ENCODE measurements around the gene C1orf159. TPM values are rescaled to one million over a fixed set of nuclear protein-coding genes. Genes with fewer than 3 reads are reported as not detected.

Gene C1orf159
- total RNA-seq, 4 donors from 2014 or later = 14.0 to 32.0 (median 22.7) TPM

DNA sequence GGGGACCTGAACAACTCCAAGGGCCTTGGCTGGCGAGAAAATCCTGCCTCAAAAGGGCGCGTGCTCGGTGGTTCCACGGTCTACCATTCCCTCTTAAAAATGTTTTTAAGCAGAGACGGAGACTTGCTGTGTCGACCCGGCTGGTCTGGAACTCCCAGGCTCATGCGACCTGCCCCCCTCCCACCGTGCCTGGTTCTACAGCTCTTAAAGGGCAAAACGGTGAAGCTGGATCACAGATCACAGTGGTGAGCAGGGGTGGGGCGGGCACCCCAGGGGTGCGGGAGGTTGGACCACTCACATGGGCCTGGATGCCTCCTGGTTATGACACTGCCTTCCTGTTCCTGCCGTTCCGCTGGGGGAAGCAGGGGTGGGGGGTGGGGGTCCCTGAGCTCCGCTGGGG, 4.2 kb upstream of the C1orf159 start:
- Histone ChIP-seq H3K4me1 (peaks cover 0 to 45% (median 13%) of the 10 kb centered on the region in 4 donors), H3K36me3 (no peaks in the 10 kb centered on the region), H3K27ac (no peak overlapping the region), H3K27me3 (no peaks in the 10 kb centered on the region), H3K4me3 (no peak overlapping the region), H3K9me3 (no peaks in the 10 kb centered on the region)
- DNase-seq = peak in 1 of 3 donors; percentile 44
- TF ChIP-seq POLR2A (IDR thresholded peaks at IDR 0.05) = no peak
- TF ChIP-seq CTCF (IDR thresholded peaks at IDR 0.05) = no peak

DNA sequence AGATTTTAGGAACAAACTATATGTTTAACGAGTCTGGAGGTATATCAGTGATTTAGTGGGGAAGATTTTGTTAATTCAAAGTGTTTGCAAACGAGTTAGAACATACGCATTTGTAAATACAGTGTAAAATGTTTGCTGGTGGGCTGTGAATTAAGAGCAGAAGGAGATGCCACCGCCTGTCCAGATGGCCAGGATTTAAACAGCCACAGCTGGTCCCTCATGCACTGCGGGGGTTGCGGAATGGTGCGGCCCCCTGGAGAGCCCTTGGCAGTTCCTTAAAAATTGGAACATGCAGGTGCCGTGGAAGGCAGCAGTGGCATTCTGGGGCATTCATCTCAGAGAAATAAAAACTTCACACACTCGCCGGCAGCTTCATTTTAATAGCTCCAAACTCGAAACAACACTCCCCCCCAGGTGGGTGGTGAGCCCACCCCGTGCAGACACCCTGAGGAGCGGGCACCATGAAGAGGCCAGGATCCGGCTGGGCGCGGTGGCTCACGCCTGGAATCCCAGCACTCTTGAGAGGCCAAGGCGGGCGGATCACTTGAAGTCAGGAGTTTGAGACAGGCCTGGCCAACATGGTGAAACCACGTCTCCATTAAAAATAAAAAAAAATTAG, 3.5 kb upstream of the C1orf159 start:
- H3K9me3 ChIP-seq = no peaks in the 10 kb centered on the region
- H3K27me3 ChIP-seq = no peaks in the 10 kb centered on the region
- DNase-seq = peak in 1 of 3 donors; percentile 36
- no peak overlapping the region for H3K27ac ChIP-seq
- TF ChIP-seq CTCF (IDR thresholded peaks at IDR 0.05) = no peak
- no peak for TF ChIP-seq POLR2A (IDR thresholded peaks at IDR 0.05)
- peaks cover 0 to 51% (median 14%) of the 10 kb centered on the region in 4 donors for H3K4me1 ChIP-seq
- no peaks in the 10 kb centered on the region for H3K36me3 ChIP-seq
- H3K4me3 ChIP-seq = no peak overlapping the region

DNA sequence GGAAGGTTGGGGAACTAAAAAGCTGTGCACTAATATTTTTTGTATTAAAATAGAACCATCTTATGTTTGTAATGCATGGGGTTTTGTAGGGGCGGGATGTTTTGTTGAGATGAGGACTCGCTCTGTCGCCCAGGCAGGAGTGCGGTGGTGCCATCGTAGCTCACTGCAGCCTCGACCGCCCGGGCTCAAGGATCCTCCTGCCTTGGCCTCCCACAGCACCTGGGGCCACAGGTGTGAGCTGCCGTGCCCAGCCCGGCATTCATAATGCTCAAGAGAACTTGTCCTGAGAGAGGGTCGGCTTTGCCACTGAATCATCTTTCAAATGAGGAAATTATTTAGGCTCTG, 3.0 kb upstream of the C1orf159 start:
- no peaks in the 10 kb centered on the region for H3K27me3 ChIP-seq
- H3K9me3 ChIP-seq = no peaks in the 10 kb centered on the region
- peak in 1 of 3 donors; percentile 32 for DNase-seq
- no peak overlapping the region for H3K27ac ChIP-seq
- H3K36me3 ChIP-seq = no peaks in the 10 kb centered on the region
- H3K4me1 ChIP-seq = peaks cover 0 to 46% (median 14%) of the 10 kb centered on the region in 4 donors
- H3K4me3 ChIP-seq = no peak overlapping the region
- no peak for TF ChIP-seq CTCF (IDR thresholded peaks at IDR 0.05)
- no peak for TF ChIP-seq POLR2A (IDR thresholded peaks at IDR 0.05)

DNA sequence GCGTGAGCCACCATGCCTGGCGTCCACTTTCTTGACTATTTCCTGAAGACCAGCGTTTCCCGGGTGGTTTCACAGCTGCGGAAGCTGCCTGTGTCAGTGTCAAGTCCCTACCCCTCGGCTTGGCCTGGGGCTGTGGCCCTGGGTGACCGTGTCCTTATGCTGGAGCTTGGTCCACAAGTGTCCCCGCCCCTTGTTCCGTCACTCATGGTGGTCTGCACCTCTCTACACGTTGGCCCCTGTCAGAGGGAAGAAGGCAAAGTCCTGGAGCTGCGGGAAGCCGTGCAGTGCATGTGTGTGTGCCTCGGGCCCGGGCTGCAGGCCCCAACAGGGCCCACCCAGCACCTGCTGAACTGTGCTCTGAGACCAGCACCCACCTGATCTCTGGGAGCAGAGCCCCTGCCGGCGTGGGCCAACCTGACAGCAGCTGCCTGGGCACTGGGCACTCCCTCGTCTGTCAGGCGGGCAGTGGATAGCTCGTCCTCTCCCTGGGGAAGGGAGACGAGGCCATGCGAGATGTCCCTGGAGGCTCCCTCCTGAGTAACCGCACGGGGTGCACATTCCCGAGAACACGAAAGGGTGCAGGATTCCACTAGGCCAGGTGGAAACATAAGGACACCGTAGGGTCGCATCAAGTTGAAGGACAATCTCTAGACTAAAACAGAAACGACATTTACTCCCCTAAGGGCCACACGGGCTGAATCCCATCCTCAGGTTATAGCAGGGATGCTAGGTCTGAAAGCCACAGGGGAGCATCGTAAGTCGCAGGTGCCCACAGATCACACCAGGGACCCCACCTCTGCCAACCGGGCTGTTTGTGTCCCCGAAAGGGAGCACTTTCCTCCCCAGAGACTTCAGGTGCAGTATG, 2.4 kb upstream of the C1orf159 start:
- no peaks in the 10 kb centered on the region for H3K27me3 ChIP-seq
- DNase-seq = peak in 1 of 3 donors; percentile 49
- H3K4me1 ChIP-seq = peaks cover 0 to 40% (median 14%) of the 10 kb centered on the region in 4 donors
- H3K4me3 ChIP-seq = no peak overlapping the region
- no peaks in the 10 kb centered on the region for H3K36me3 ChIP-seq
- H3K27ac ChIP-seq = no peak overlapping the region
- peaks cover 0 to 4% (median under 1%) of the 10 kb centered on the region in 4 donors for H3K9me3 ChIP-seq
- TF ChIP-seq POLR2A (IDR thresholded peaks at IDR 0.05) (no peak), CTCF (IDR thresholded peaks at IDR 0.05) (no peak)

GRCh38 chr1:1117469-1117831, 1.6 kb upstream of the C1orf159 start:
- DNase-seq = peak in 2 of 3 donors; percentile 36 to 42

More at GRCh38 chr1:1117469-1117831, 1.6 kb upstream of the C1orf159 start:
- Histone ChIP-seq H3K4me3 (no peak overlapping the region), H3K4me1 (peaks cover 0 to 32% (median 10%) of the 10 kb centered on the region in 4 donors), H3K36me3 (no peaks in the 10 kb centered on the region), H3K9me3 (peaks cover 0 to 6% (median 3%) of the 10 kb centered on the region in 4 donors), H3K27me3 (no peaks in the 10 kb centered on the region), H3K27ac (no peak overlapping the region)
- TF ChIP-seq CTCF (IDR thresholded peaks at IDR 0.05) = no peak
- TF ChIP-seq POLR2A (IDR thresholded peaks at IDR 0.05) = no peak
